ENCODE measurements around the gene MARF1.
A peak's percentile ranks its signal among the peaks of the same experiment; 100 is the strongest.
"Not testable (repeated sequence)": the region's sequence is repeated elsewhere in the genome, so short reads cannot be mapped to it uniquely, and the experiment has no call there.

The MARF1 gene

GRCh38 chr16:15621889-15622288 is 21.1 kb downstream of the MARF1 start:
- DNase-seq (ENCODE audit: low read depth): no peak

- DNase-seq (ENCODE audit: low read depth): no peak
Measured at GRCh38 chr16:15621456-15621855, 21.5 kb downstream of the MARF1 start.

GRCh38 chr16:15620611-15621195 is 22.3 kb downstream of the MARF1 start:
- DNase-seq (ENCODE audit: low read depth): no peak

GRCh38 chr16:15618392-15618791 is 24.6 kb downstream of the MARF1 start:
- peak; percentile 96 for DNase-seq (ENCODE audit: low read depth)

- DNase-seq (ENCODE audit: low read depth): no peak
Measured at GRCh38 chr16:15617901-15618300, 25.1 kb downstream of the MARF1 start.

- DNase-seq (ENCODE audit: low read depth): no peak
Measured at GRCh38 chr16:15616475-15617165, 26.3 kb downstream of the MARF1 start.

GRCh38 chr16:15616012-15616411 is 26.9 kb downstream of the MARF1 start:
- no peak for DNase-seq (ENCODE audit: low read depth)

GRCh38 chr16:15613676-15614075 is 29.3 kb downstream of the MARF1 start:
- no peak for DNase-seq (ENCODE audit: low read depth)

GRCh38 chr16:15611610-15612009 is 31.3 kb downstream of the MARF1 start:
- DNase-seq (ENCODE audit: low read depth): no peak

- no peak for DNase-seq (ENCODE audit: low read depth)
Measured at GRCh38 chr16:15610369-15610871, 32.5 kb downstream of the MARF1 start.

- peak; percentile 45 for DNase-seq (ENCODE audit: low read depth)
Measured at GRCh38 chr16:15609286-15609649, 33.7 kb downstream of the MARF1 start.

GRCh38 chr16:15608398-15609285 is 34.3 kb downstream of the MARF1 start:
- DNase-seq (ENCODE audit: low read depth): peak; percentile 76

- peak; percentile 63 for DNase-seq (ENCODE audit: low read depth)
Measured at GRCh38 chr16:15607700-15608396, 35.1 kb downstream of the MARF1 start.

- DNase-seq (ENCODE audit: low read depth): not testable (repeated sequence)
Measured at GRCh38 chr16:15607221-15607699, 35.7 kb downstream of the MARF1 start.

GRCh38 chr16:15606518-15607220 is 36.3 kb downstream of the MARF1 start:
- no peak for DNase-seq (ENCODE audit: low read depth)

GRCh38 chr16:15605839-15606517 is 37.0 kb downstream of the MARF1 start:
- no peak for DNase-seq (ENCODE audit: low read depth)

- no peak for DNase-seq (ENCODE audit: low read depth)
Measured at GRCh38 chr16:15604460-15605440, 38.2 kb downstream of the MARF1 start.

GRCh38 chr16:15602285-15603044 is 40.5 kb downstream of the MARF1 start:
- no peak for DNase-seq (ENCODE audit: low read depth)
